H54 (cell line): ENCODE results near the gene PDE4B.

Source experiments
- DNase-seq: peaks from one replicate; pipeline ENCODE4 v3.0.0; 2011; ENCODE audit warnings: low spot score, mixed read lengths; ENCODE audit not compliant: insufficient read length
- FAIRE-seq: peaks from 3 replicates; lab custom pipeline; 2011; peaks lifted over from hg19 to GRCh38; lab: Jason Lieb, UNC
- POLR2A ChIP-seq: IDR thresholded peaks from 2 replicates; pipeline ENCODE4 v1.6.1; 2011; ENCODE audit warnings: low read depth, mild to moderate bottlenecking, low read length

The PDE4B gene

DNA sequence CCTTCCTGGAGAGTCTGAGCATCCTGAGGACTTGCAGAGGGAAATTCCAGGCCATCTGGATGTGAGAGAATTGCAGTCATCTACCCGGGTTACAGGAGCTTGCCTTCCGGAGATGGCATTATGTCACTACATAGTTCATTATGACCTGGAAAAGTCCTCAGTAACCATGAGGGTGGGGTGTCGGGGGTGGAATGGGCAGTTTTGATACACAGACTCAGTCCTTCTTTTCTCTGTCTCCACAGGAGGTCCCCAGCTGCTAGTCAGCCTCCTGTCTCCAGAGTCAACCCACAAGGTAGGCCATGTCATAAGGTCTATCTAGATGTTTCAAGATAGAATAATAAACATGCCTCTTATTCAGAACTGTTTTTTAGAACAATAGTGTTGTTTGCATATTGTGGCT lies 473.1 kb downstream of the PDE4B start:
- FAIRE-seq (no peak), DNase-seq (no peak)
- TF ChIP-seq POLR2A, result no peak

DNA sequence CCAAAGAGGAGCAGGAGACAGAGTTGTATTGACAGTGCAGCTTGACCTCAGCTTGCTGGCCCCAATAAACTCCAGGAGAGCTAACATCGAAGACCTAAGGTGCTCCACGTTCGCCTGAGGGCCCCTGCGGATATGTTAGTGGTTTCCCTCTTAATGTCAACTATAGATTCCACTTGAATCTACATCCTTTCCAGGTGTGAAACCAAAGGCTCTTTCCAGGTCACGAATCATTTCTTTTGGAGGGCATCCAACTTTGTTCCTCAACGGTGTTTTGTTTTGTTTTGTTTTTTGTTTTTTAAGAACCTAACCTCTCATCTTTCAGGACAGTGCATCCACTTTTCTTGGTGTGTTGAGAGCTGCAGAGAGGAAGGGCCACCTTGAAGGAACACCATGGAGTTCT lies 473.7 kb downstream of the PDE4B start:
- FAIRE-seq (peak; percentile 6), DNase-seq (no peak)
- no peak for TF ChIP-seq POLR2A

DNA sequence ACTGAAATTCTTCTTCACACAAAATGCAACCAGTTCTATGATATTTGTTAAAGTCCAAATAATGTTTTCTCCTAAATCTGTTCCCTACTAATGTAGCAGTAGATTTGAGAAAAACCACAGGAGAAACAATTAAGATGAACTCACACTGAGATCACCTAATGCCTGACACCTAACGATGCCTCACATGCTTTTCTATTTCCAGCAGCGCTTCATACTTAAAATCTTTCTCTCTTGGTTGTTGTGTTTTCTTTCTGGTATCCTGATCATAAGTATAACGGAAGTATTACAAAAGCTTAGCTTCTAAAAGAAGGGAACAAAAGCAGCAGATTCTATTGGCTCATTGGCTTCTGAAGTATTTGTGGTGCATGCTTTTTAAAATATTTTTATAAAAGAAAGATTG lies 474.1 kb downstream of the PDE4B start:
- FAIRE-seq (peak; percentile 73), DNase-seq (no peak)
- TF ChIP-seq POLR2A, result no peak

- FAIRE-seq, result peak; percentile 20
- TF ChIP-seq POLR2A, result no peak
- DNase-seq, result no peak
Measured at GRCh38 chr1:66267201-66267940, 474.7 kb downstream of the PDE4B start.

GRCh38 chr1:66269222-66269621 lies 476.5 kb downstream of the PDE4B start:
- DNase-seq (no peak), FAIRE-seq (no peak)
- TF ChIP-seq POLR2A, result no peak

DNA sequence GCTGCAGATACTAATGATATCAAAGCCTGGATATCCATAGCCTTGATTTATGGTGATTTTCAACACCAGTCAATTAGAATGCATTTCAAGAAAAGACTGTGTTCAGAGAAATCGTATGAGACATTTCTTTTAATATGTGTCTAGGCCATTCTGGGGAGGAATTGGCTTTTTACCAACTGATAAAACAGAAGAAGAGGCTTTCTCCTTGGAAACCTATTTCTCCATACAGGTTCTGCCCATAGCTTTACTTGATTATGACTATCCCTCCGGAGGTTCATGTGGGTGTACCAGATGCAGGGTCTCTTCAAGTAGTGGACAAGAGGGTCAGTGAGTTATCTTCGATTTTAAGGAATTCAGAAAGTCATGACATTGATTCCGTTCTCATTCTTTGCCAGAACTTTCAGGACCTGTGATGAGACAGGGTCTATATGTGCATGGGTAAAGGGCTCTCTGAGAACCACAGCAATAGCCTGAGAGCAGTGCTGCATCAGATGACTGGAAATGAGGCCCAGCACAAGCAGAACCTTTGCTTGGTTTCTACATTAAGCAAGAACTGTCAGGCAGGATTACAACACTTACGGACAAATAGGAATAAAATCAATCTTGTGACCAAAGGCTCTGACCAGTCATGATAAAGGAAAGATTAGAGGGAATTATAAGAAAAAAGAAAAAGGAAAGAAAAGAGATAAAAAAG lies 477.6 kb downstream of the PDE4B start:
- TF ChIP-seq POLR2A, result no peak
- FAIRE-seq, result no peak

GRCh38 chr1:66271216-66271903 lies 478.7 kb downstream of the PDE4B start:
- peak; percentile 97 for FAIRE-seq
- peak; percentile 23 for DNase-seq
- TF ChIP-seq POLR2A, result no peak

More for the DNA sequence above, 477.6 kb downstream of the PDE4B start:
- DNase-seq, result no peak

GRCh38 chr1:66271904-66272254 lies 479.2 kb downstream of the PDE4B start:
- no peak for FAIRE-seq
- DNase-seq, result no peak
- no peak for TF ChIP-seq POLR2A

DNA sequence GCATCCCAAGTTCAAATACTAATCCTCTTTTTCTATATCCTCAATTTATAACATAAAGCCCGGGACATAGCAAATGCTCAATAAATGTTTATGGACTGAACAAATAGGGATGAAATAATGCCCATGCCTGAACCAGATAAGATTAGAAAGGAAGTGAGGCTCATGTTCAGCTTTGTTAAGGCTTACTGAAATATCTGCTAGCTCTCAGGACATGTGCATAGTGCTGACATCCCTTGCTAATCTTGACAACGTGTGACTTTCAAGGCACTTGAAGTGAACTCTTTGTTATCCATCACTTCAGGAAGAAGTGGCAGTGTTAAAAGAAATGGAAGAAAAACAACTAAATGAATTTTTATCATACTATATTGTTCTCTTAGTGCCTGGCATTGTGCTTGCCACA lies 481.0 kb downstream of the PDE4B start:
- no peak for TF ChIP-seq POLR2A
- DNase-seq (no peak), FAIRE-seq (no peak)

DNA sequence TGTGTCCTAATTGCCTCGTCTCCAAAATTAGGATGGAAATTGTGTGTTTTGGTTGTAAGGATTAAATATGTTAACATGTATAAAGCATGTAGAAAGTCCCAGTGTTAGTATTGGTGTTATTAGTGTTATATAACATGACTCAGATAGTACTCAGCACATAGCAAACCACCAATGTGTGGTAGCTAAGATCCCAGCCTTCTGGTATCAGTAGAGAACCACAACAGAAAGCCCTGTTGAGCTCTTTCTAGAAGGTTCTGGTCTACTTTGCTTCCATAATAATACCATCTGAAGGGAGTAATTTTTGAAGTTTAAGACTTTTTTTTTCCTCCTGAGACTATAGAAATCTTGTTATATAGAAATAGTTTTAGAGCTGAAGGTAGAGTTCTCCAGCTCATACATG lies 481.9 kb downstream of the PDE4B start:
- no peak for TF ChIP-seq POLR2A
- FAIRE-seq (peak; percentile 61), DNase-seq (no peak)

GRCh38 chr1:66275083-66275482 lies 482.4 kb downstream of the PDE4B start:
- FAIRE-seq, result no peak
- no peak for TF ChIP-seq POLR2A

DNA sequence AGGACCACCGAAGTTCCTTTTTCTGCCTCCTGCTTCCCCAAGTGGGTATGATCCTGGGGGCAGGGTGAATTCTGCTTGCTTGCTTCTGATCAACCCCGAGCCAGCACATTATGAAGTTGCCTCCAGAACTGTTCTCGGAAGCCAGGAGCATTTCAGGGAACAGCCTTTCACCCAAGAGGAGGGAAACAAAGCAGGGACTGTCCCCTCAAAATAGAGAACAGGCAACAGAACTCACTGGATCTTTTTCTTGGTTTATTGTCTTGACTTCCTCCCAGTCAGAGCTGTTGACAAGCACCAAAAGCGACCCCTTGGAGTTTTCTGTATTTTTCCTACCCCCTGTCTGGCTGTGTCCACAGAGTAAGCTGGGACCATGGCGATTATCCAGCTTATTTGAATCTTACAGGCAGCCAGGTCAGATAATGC lies 482.9 kb downstream of the PDE4B start:
- TF ChIP-seq POLR2A, result no peak
- FAIRE-seq (no peak), DNase-seq (no peak)

More at GRCh38 chr1:66275083-66275482, 482.4 kb downstream of the PDE4B start:
- DNase-seq, result no peak

GRCh38 chr1:66276218-66276617 lies 483.5 kb downstream of the PDE4B start:
- no peak for DNase-seq
- no peak for FAIRE-seq
- no peak for TF ChIP-seq POLR2A
